GM12874 (cell line): ENCODE results near the gene ZNF646.

Experiments used
- TF ChIP-seq, protein P1 (sequence below): IDR thresholded peaks from 2 replicates; pipeline ENCODE4 v1.5.1; 2011; ENCODE audit warnings: low read depth, mild to moderate bottlenecking, control low read depth, low read length, moderate library complexity; ENCODE audit not compliant: insufficient read depth

ZNF646 gene

DNA sequence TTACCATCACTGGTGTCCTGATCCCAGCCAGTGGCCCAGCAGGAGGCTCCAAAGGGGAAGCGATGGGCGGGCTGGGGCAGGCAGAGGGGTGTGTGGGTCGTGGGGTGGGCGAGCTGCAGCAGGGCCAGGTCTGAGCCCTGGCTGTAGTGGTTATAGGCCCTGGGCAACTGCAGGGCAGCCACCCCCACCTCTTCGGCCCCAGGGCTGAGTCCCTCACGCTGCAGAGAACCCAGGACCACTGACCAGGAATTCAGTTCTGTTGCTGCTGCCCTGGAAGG lies 12.3 kb downstream of the ZNF646 start:
- TF ChIP-seq, protein P1, sequence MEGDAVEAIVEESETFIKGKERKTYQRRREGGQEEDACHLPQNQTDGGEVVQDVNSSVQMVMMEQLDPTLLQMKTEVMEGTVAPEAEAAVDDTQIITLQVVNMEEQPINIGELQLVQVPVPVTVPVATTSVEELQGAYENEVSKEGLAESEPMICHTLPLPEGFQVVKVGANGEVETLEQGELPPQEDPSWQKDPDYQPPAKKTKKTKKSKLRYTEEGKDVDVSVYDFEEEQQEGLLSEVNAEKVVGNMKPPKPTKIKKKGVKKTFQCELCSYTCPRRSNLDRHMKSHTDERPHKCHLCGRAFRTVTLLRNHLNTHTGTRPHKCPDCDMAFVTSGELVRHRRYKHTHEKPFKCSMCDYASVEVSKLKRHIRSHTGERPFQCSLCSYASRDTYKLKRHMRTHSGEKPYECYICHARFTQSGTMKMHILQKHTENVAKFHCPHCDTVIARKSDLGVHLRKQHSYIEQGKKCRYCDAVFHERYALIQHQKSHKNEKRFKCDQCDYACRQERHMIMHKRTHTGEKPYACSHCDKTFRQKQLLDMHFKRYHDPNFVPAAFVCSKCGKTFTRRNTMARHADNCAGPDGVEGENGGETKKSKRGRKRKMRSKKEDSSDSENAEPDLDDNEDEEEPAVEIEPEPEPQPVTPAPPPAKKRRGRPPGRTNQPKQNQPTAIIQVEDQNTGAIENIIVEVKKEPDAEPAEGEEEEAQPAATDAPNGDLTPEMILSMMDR: no peak

DNA sequence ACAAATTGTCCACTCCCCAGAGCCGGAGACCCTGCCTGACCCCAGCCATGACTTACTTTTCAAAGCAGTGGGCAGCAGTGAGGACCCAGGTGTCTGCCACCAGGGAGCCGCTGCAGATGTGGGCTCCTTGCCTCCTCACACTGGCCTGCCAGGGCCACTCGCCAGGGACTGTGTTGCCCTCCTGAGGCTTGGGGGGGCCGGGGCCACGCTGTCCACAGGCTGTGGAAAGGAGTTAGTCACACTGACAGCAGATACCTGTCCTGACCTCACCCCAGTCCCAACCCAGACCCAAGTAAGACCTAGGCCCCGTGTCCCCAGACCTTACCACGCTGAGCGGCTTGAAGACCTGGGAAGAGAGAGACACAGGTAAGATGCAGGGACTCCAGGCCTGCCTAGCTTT lies 13.3 kb downstream of the ZNF646 start:
- TF ChIP-seq, protein P1: no peak

- TF ChIP-seq, protein P1: no peak
Observed at GRCh38 chr16:31087971-31088370, 13.7 kb downstream of the ZNF646 start.

GRCh38 chr16:31088459-31089183 lies 14.4 kb downstream of the ZNF646 start, which contains the start of gene PRSS53:
PRSS53 (minus strand) TSS chr16:31088943; CDS start chr16:31088809, 134 bp downstream.
- TF ChIP-seq, protein P1: no peak

DNA sequence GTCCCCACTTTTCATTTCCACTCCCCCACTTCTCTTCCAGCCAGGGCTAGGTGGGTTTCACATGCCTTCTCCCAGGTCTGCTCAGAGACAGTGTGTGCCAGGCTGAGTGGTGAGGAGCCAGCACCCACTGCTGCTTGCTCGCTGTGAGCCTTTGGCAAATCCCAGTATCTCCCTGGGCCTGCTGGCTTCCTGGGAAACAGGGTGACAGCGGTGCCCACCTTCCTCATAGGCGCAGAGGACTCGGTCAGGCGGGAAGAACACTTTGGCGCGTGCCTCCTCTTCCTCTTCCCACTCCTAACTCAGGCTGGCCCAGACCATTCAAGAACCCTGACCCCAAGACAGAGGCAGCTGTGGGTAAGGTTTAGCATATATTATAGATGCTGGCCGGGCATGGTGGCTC lies 15.0 kb downstream of the ZNF646 start:
- TF ChIP-seq, protein P1: no peak

DNA sequence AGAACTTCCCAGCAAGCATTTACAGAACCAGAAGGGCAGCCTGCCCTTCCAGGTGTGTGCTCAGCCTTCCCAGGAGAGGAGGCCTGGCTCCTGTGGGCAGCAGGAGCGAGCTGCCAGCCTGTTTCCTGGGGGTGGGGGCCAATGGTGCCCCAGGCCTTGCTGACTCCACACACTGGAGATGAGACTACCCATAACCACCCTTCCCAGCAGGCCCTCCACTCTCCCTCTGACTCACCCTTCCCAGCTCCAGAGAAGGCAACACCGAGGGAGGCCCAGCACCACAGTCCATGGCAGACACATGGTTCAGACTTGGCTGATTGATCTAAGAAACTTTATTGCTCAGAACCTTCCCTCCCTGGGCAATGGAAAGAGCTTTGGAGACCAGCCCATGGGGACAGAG lies 16.3 kb downstream of the ZNF646 start:
- TF ChIP-seq, protein P1: no peak

DNA sequence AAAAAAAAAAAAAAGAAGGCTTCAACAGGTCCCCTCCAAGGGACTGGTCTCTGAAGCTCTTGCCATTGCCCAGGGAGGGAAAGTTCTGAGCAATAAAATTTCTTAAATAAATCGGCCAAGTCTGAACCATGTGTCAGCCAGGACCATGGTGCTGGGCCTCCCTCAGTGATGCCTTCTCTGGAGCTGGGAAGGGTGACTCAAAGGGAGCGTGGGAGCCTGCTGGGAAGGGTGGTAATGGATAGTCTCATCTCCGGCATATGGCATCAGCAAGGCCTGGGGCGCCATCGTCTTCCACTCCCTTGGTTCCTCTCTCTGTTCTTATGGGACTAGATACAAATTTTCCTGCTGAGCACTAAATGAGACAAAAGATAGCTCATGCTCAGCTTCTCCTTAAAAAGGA lies 18.1 kb downstream of the ZNF646 start:
- TF ChIP-seq, protein P1: no peak
